Measurements from ENCODE around the gene NFIX.
A peak's percentile ranks its signal among the peaks of the same experiment; 100 is the strongest.

The NFIX gene

DNA sequence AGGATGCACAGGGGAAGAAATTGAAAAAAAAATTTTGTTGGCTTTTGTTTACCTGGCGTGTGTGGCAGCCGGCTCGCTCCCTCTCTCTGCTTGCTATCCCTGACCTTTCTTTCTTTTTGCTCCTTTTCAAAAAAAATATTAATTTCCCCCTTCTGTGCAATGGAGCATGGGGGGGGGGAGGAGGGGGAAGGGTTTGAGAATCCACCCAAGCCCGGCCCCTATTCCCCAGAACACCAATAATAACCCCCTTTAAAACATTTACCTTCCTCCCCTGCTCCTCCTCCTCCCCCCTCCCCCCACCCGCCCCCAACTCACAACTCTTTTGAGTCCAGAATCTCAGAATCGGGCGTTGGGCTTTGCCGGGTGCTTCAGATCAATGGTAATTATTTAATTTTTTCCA is 28.4 kb downstream of the NFIX start:
- DNase-seq: peak; percentile 49

DNA sequence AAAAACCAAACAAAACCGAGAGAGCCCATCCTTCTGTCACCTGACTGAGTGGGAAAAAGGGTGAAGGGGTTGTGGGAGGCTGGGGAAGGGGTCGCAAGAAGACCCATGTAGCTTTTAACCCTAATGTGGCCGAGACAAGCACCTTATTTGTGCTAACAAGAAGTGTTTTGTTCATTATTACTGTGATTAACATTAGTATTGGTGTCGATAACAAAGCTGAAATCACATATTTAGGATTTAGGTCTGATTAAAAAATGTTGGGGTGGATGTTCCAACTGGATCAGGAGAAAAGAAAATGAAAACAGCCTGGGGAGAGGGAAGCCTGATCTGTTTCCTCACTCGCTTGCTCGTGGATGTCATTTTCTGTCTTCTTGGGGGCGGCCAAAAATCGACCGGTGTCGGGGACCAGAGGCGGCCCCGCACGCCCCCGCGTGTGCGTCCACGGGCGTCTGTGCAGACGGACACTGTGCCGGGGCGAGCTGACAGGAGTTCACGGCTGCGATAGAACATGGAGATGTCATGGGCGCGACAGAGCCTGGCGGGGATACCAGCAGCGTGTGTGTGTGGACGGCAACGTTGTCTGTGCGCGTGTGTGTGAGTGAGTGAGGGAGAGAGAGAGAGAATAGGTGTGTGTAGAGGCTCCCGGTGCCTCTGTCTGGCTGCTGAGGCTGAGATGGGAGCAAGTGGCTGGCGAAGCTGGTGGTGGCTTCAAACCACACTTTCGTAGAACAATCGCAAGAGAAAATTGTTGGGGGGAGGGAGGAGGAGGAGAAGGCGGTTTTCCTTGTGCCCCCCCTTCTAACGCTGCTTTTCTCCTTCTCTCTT is 29.1 kb downstream of the NFIX start:
- peak; percentile 40 for DNase-seq

DNA sequence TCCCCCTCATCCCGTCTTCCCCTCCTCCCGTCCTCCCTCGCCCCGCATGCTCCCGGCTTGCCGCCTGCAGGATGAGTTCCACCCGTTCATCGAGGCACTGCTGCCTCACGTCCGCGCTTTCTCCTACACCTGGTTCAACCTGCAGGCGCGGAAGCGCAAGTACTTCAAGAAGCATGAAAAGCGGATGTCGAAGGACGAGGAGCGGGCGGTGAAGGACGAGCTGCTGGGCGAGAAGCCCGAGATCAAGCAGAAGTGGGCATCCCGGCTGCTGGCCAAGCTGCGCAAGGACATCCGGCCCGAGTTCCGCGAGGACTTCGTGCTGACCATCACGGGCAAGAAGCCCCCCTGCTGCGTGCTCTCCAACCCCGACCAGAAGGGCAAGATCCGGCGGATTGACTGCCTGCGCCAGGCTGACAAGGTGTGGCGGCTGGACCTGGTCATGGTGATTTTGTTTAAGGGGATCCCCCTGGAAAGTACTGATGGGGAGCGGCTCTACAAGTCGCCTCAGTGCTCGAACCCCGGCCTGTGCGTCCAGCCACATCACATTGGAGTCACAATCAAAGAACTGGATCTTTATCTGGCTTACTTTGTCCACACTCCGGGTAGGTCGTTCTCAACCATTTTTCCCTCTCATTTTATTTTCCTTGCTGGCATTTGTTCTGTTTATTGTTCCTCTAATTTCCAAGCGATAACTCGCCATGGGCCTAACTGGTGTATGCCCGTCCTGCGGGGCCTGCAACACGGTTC is 29.8 kb downstream of the NFIX start:
- DNase-seq: peak; percentile 18

DNA sequence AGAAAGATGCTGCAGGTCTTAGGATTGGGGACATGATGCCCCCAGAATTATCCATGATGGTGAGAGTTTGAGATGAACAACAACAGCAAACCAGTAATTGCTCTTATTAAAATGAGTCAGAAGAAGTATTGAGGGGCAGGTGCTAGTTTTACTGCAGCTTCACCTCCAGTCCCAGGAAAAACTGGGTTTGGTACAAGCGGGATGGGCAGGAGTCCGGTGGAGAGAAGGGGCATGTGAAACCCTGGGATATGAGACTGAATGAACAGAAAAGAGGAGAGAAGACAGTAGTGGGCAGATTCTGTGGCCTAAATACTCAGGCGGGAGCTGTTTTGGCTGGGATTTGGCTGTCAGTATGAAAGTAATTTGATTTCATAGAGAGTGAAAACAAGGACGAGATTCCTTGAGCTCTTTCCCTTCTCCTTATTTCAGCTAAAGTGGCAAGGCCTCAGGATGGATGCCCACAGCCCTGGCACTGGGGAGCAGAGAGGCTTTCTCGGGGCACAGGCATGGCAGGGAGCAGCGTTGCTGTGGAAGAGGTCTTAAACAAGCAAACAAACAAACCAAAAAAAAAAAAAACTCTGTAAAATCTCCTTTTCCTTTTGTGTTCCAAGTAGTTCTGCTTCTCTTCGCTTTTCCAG is 30.7 kb downstream of the NFIX start:
- no peak for DNase-seq

DNA sequence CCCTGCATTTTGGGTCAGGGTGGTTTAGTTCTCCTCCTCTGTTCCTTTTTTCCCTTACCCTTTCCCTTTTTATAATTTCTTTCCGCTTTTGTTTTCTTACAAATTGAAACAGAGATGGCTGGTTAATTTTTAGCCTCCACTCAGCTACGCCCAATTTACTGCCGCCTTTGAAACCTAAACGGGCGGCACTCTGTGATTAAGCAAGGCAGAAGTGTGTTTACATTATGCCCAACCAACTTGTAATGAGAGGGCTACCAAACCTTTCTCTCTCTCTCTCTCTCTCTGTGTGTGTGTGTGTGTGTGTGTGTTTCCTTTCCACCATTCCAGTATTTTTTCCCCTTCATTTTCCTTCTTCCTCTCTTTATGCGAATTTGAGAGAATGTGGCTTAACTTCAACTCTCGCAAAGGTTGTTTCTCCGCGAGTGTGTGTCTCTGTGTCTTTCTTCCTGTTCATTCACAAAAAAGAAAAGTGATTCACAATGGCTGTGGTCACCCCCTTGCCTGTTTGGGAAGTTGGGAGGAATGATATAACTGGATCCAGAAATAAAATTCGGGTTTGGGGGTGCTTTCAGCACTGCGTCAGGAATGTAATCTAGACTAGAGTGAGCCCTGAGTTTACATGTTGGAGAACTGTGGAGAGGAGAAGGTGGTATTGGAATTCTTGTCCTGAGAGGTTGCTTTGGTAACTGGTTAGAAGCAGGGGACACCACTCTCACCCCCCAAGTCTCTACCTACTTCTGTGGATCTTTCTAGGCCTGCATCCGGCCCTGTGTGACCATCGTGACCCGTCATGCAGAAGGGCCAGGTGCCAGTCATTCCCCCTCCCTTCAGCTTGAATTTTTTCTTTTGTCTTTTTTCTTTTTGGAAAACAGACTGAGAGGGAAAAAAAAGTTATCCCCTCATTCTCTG is 31.4 kb downstream of the NFIX start:
- DNase-seq: no peak

- DNase-seq: no peak
Measured at GRCh38 chr19:13027557-13027956, 32.3 kb downstream of the NFIX start.

- DNase-seq: no peak
Measured at GRCh38 chr19:13028027-13028426, 32.8 kb downstream of the NFIX start.

GRCh38 chr19:13029301-13029880 is 34.1 kb downstream of the NFIX start:
- DNase-seq: no peak

DNA sequence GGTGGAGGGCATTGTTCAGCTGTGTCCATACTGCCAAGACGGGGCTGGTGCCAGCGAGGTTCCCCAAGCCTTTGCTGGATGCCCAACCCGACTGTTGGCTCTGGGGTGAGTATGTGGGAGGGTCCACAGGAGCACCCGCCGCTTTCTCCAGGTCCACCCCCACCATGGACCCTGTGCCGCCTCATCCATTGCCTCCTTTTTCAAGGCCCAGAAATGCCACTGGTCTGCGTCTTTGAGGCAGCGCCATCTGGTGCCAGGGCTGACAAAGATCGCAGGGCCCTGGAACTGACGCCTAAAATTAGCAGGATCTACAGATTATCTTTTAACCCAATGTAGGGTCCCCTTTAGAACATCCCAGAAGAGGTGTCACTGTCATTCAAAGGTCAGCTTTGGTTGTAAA is 34.6 kb downstream of the NFIX start:
- no peak for DNase-seq

- no peak for DNase-seq
Measured at GRCh38 chr19:13031917-13032623, 36.8 kb downstream of the NFIX start.

DNA sequence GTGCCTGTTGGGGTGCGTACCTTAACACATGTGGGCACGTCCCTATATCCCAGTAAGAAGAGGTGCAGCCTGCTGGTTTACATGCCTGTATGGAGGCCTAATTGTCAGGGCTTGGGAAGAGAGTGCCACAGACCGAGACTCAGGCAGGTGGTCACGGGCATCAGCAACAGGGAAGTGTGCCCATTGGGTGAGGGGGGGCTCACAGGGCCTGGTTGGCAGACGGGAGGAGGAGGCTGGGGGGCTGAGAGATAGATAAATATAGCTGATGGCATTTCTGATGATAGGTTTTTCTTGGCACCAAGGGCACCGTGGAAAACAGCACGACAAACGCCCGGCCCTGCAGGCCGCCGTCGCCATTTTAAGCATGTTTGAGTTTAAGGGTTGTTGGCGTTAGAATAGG is 37.6 kb downstream of the NFIX start:
- no peak for DNase-seq

DNA sequence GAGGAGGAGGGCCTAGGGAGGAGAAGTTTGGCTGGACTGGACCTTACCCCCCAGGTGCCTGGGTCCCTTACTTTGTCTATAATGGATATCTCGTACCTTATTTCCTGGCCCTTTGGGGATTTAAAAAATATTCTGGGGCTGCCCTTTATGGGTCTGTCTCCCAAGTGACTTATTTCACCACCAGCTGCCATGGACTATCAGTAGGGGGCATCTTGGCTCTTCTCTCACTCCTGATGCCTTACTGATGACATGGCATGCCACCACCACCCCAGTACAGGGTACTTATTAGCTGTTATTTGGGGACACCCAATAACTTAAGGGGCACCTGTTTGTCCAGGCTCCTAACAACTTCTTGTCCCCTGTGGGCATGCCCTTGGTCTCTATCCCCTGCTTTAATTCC is 38.0 kb downstream of the NFIX start:
- DNase-seq: no peak

- DNase-seq: peak; percentile 66
Measured at GRCh38 chr19:13033819-13034611, 38.7 kb downstream of the NFIX start.

GRCh38 chr19:13034636-13035035 is 39.4 kb downstream of the NFIX start:
- DNase-seq: no peak

- DNase-seq: no peak
Measured at GRCh38 chr19:13035820-13036365, 40.6 kb downstream of the NFIX start.

- peak; percentile 93 for DNase-seq
Measured at GRCh38 chr19:13036366-13036976, 41.2 kb downstream of the NFIX start.

GRCh38 chr19:13037161-13037560 is 41.9 kb downstream of the NFIX start:
- peak; percentile 95 for DNase-seq

- DNase-seq: no peak
Measured at GRCh38 chr19:13037731-13038130, 42.5 kb downstream of the NFIX start.

DNA sequence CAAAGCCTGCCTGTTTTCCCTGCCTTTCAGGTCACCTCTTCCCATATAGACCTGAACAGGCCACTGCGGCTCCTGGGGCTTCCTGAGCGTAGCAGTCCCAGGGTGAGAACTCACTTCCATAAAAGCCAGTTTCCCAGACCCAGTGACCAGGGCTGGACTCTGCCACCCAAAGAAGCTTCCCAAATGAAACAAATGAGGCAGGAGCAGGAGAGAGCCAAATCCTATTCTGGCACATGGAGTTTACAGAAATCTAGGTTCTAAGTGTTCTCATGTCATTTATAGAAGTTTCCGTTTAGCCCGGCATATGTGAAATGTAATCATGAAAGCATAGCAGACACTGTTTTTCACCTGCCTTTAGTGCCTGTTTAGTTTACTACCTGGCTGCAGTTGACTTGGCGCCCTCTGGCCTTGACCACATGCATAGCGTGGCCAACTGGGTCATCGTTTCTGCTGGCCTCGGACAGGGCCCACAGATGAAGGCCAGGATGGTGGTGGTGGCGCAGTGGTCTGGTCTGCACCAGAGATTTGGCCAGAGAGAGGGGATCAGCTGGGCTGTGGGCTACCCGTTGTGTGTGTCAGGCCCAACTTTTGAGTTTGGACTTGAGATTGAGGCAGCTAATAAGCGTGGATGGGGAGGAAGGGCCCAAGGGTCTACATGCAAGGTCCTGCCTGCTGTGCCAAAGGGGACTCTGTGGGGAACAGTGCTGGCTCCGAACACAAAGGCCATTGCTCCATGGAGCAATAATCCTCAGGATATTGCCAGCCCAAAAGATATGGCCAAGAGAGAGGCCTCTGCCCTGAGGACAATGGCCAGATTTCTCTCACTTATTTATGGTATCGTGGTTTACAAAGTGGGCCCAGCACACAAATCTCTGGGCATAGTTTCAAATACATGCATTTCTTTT is 43.3 kb downstream of the NFIX start:
- no peak for DNase-seq
